AG10803 (cell line): Measurements from ENCODE around the gene ZNF14.

Source experiments
- DNase-seq: peaks from one replicate; pipeline ENCODE4 v3.0.0; 2010; ENCODE audit warnings: low read depth
- H3K4me3 ChIP-seq: 2 replicates; pipeline ENCODE4 v1.5.1; 2011; ENCODE audit warnings: mild to moderate bottlenecking, low read length, control low read depth
- TF ChIP-seq, protein P1 (sequence below): conservative IDR thresholded peaks from 2 replicates; pipeline ENCODE4 v1.5.1; 2011; ENCODE audit warnings: mild to moderate bottlenecking, low read length, control low read depth, inconsistent platforms

Gene ZNF14

DNA sequence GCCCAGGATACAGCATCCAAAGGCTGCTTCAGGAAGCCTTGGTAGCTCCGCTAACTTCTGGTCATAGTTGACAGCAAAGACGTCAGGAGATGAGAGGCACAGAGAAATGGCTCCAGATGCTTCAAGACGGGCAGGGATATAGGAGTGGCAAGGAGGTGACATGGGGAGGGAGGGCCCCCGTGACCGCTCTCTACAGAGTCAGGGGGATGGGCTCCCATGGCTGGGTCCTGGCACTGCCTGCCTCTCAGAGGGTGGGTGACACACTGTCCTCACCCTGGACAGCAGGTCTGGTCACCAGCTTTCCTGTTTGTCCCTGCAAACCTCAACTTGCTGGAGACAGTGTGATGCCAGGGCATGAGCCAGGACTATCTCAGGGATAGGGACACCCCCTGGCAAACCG, 10.3 kb upstream of the ZNF14 start:
- TF ChIP-seq, protein P1, sequence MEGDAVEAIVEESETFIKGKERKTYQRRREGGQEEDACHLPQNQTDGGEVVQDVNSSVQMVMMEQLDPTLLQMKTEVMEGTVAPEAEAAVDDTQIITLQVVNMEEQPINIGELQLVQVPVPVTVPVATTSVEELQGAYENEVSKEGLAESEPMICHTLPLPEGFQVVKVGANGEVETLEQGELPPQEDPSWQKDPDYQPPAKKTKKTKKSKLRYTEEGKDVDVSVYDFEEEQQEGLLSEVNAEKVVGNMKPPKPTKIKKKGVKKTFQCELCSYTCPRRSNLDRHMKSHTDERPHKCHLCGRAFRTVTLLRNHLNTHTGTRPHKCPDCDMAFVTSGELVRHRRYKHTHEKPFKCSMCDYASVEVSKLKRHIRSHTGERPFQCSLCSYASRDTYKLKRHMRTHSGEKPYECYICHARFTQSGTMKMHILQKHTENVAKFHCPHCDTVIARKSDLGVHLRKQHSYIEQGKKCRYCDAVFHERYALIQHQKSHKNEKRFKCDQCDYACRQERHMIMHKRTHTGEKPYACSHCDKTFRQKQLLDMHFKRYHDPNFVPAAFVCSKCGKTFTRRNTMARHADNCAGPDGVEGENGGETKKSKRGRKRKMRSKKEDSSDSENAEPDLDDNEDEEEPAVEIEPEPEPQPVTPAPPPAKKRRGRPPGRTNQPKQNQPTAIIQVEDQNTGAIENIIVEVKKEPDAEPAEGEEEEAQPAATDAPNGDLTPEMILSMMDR: no peak
- no peak for DNase-seq
- no peak overlapping the region for H3K4me3 ChIP-seq

DNA sequence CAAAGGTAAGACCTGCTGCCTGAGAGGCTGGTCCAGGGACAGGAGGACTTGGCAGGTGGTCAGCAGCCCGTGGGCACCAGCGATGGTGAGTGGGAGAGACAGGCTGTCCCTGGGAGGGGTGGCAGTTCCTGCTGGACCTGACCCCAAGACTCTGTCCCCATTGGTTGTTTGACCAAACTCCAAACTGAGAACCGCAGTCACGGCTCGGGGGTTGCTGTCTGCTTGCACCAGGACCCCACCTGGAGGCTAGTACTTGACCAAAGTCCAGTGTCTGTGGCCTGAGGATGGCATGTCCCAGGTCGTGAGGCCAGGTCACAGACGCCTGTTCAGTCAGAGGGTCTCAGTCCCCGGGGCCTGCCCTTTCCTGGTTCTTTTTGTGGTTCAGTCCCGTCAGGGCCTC, 9.9 kb upstream of the ZNF14 start:
- DNase-seq: no peak
- TF ChIP-seq, protein P1: no peak
- no peak overlapping the region for H3K4me3 ChIP-seq

- H3K4me3 ChIP-seq: no peak overlapping the region
- TF ChIP-seq, protein P1: no peak
- DNase-seq: no peak
These were observed 8.3 kb upstream of the ZNF14 start for GRCh38 chr19:19741184-19741583.

DNA sequence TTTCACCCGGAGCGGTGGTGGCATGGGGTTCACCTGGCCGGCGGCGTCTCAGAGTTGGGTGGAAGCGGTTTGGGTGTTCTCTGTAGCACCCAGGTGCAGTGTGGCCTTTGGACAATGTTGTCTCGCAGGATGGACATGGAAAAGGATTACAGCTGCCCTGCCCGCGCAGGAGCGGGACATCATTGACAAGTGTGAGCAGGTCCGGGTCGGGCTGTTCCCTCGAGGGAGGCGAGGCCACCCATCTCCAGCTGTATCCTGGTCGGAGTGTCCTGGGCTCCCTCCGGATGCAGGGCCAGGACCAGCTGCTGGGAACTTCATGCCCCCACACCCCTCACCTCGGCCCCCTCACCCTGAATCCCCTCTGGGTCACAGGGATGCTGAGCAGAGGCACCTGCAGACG, 7.8 kb upstream of the ZNF14 start:
- DNase-seq: no peak
- no peak overlapping the region for H3K4me3 ChIP-seq
- TF ChIP-seq, protein P1: no peak

DNA sequence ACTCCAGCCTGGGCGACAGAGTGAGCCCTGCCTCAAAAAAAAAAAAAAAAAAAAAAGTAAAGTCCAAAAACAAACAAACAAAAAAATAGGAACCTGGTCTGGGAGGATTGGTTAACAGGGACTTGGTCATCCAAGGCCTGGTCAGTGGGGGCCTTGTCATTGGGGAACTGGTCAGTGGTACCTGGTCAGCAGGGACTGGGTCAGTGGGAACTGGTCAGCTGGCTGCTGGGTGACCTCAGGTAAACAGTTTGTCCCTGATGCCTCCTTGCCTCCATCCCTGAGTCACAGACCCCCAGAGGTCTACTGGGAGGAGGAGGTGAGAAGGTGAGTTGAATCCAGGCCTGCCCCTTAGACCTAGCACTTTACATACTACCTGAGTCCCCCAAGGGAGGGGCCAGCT, 5.7 kb upstream of the ZNF14 start:
- TF ChIP-seq, protein P1: no peak
- H3K4me3 ChIP-seq: no peak overlapping the region
- DNase-seq: no peak

GRCh38 chr19:19737559-19738332, 4.8 kb upstream of the ZNF14 start:
- TF ChIP-seq, protein P1: no peak
- no peak for DNase-seq
- H3K4me3 ChIP-seq: no peak overlapping the region

DNA sequence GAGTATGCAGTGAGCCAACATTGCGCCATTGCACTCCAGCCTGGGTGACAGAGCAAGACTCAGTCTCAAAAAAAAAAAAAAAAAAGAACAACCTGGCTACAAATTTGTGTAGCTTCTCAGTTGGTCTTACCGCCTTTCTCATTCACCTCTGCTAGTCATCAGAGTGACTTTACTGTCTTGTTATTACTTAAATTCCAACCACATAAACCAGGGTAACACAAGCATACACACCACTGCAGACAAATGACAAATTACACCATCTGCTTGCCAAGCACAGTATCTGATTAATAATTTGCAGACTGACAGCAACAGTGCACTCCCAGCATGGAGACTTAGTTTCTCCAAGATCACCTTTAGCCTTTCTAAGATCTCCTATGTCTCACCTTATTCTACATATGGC, 11.0 kb downstream of the ZNF14 start:
- H3K4me3 ChIP-seq: no peak overlapping the region
- TF ChIP-seq, protein P1: no peak
- DNase-seq: no peak
